OCI-LY1 (cell line): ENCODE measurements around the gene CHN2.

Source experiments
- H2AFZ ChIP-seq: fragments of 200-600 bp; sonication (generic), shearing (Covaris generic); 2 replicates; pipeline ENCODE4 v1.6.0; 2014; ENCODE audit warnings: antibody characterized with exemption, mild to moderate bottlenecking, low read length
- H3F3A ChIP-seq: fragments of 200-600 bp; sonication (generic), shearing (Covaris generic); 2 replicates; pipeline ENCODE4 v1.6.0; 2014; ENCODE audit warnings: mild to moderate bottlenecking, antibody characterized with exemption, low read length, moderate library complexity; ENCODE audit not compliant: insufficient read depth
- H3K27ac ChIP-seq: fragments of 200-600 bp; sonication (generic); 2 replicates; pipeline ENCODE4 v1.5.1; 2014; ENCODE audit warnings: low read length, mixed run types, mild to moderate bottlenecking, low read depth; ENCODE audit not compliant: poor library complexity, severe bottlenecking
- H3K27me3 ChIP-seq: fragments of 200-600 bp; sonication (generic); 2 replicates; pipeline ENCODE4 v1.6.0; 2014; ENCODE audit warnings: antibody characterized with exemption, mild to moderate bottlenecking, low read length, moderate library complexity; ENCODE audit not compliant: insufficient read depth
- H3K36me3 ChIP-seq: fragments of 200-600 bp; sonication (generic); 2 replicates; pipeline ENCODE4 v1.6.1; 2014; ENCODE audit warnings: mild to moderate bottlenecking, antibody characterized with exemption, low read length, moderate library complexity, mixed read lengths; ENCODE audit not compliant: insufficient read depth
- H3K4me1 ChIP-seq: fragments of 200-600 bp; sonication (generic); 2 replicates; pipeline ENCODE4 v1.5.1; 2014; ENCODE audit warnings: mild to moderate bottlenecking, low read length, moderate library complexity; ENCODE audit not compliant: insufficient read depth, severe bottlenecking
- H3K4me2 ChIP-seq: fragments of 200-600 bp; sonication (generic), shearing (Covaris generic); 2 replicates; pipeline ENCODE4 v1.6.1; 2014; ENCODE audit warnings: low read length
- H3K4me3 ChIP-seq: fragments of 200-600 bp; sonication (generic); 2 replicates; pipeline ENCODE4 v1.5.1; 2014; ENCODE audit warnings: low read length, low read depth, mild to moderate bottlenecking, mixed read lengths; ENCODE audit not compliant: poor library complexity, severe bottlenecking
- H3K79me2 ChIP-seq: fragments of 200-600 bp; shearing (Covaris generic); 2 replicates; pipeline ENCODE4 v1.6.1; 2016; ENCODE audit warnings: mixed run types, low read length, mixed read lengths; ENCODE audit not compliant: insufficient read depth
- H3K9ac ChIP-seq: fragments of 200-600 bp; sonication (generic), shearing (Covaris generic); 2 replicates; pipeline ENCODE4 v1.6.1; 2014; ENCODE audit warnings: mild to moderate bottlenecking, low read length, mixed read lengths
- H3K9me2 ChIP-seq: fragments of 200-600 bp; sonication (generic), shearing (Covaris generic); 2 replicates; pipeline ENCODE4 v1.6.1; 2014; ENCODE audit warnings: low read depth, mild to moderate bottlenecking, low read length, mixed read lengths
- H3K9me3 ChIP-seq: fragments of 200-600 bp; shearing (Covaris generic); 2 replicates; pipeline ENCODE4 v1.6.1; 2014; ENCODE audit warnings: low read length, mixed read lengths
- H4K20me1 ChIP-seq: fragments of 200-600 bp; sonication (generic), shearing (Covaris generic); 2 replicates; pipeline ENCODE4 v1.6.0; 2016; ENCODE audit warnings: mild to moderate bottlenecking, low read length; ENCODE audit not compliant: insufficient read depth
- CTCF ChIP-seq: fragments of 200-600 bp; sonication (generic), shearing (Covaris generic); IDR thresholded peaks from 2 replicates; pipeline ENCODE4 v1.5.1; 2017; ENCODE audit warnings: mild to moderate bottlenecking, antibody characterized with exemption, low read length, moderate library complexity, mixed read lengths
- EZH2 ChIP-seq: fragments of 200-600 bp; sonication (generic), shearing (Covaris generic); IDR thresholded peaks from 2 replicates; pipeline ENCODE4 v1.8.0; 2017; ENCODE audit warnings: borderline replicate concordance, mixed run types, mild to moderate bottlenecking, antibody characterized with exemption, low read length, moderate library complexity, mixed read lengths

CHN2 gene

GRCh38 chr7:29249383-29249750 lies 54.8 kb downstream of the CHN2 start:
- H3F3A ChIP-seq, result no peaks in the 10 kb centered on the region
- H4K20me1 ChIP-seq, result no peaks in the 10 kb centered on the region
- no peak overlapping the region for H3K4me3 ChIP-seq
- H3K27ac ChIP-seq, result no peak overlapping the region
- no peak overlapping the region for H3K4me2 ChIP-seq
- H3K36me3 ChIP-seq, result no peaks in the 10 kb centered on the region
- H3K27me3 ChIP-seq, result no peaks in the 10 kb centered on the region
- no peaks in the 10 kb centered on the region for H3K79me2 ChIP-seq
- no peaks in the 10 kb centered on the region for H3K4me1 ChIP-seq
- no peak overlapping the region for H2AFZ ChIP-seq
- TF ChIP-seq EZH2, result no peak
- TF ChIP-seq CTCF, result no peak
- H3K9ac ChIP-seq, result no peak overlapping the region
- no peaks in the 10 kb centered on the region for H3K9me2 ChIP-seq
- H3K9me3 ChIP-seq, result no peaks in the 10 kb centered on the region

DNA sequence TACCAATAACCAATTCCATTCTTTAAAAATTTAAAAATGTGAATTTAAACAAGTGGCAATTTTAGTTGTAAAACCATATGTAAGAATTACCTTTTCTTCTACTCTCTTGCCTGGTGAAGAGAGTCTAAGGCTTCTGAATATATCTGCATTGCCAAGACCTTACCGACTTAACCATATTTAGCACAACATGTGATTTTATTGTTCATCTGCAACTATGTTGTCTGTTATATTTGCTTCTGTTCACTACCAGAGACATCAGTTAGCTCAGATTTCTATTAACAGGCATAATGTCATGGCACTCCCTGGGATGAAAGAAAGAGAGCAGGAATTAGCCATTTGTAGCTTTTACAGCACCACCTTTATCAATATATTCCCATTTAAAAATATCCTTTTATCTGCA lies 55.3 kb downstream of the CHN2 start:
- H4K20me1 ChIP-seq, result no peaks in the 10 kb centered on the region
- no peak overlapping the region for H3K4me2 ChIP-seq
- TF ChIP-seq CTCF (no peak), EZH2 (no peak)
- H3K36me3 ChIP-seq, result no peaks in the 10 kb centered on the region
- H3F3A ChIP-seq, result no peaks in the 10 kb centered on the region
- no peaks in the 10 kb centered on the region for H3K9me3 ChIP-seq
- no peaks in the 10 kb centered on the region for H3K4me1 ChIP-seq
- no peak overlapping the region for H2AFZ ChIP-seq
- H3K4me3 ChIP-seq, result no peak overlapping the region
- no peak overlapping the region for H3K9ac ChIP-seq
- H3K79me2 ChIP-seq, result no peaks in the 10 kb centered on the region
- no peaks in the 10 kb centered on the region for H3K9me2 ChIP-seq
- H3K27me3 ChIP-seq, result no peaks in the 10 kb centered on the region
- H3K27ac ChIP-seq, result no peak overlapping the region

GRCh38 chr7:29253225-29253624 lies 58.6 kb downstream of the CHN2 start:
- Histone ChIP-seq H3K9me3 (no peaks in the 10 kb centered on the region), H3K4me1 (no peaks in the 10 kb centered on the region), H3K27ac (no peak overlapping the region), H3K36me3 (no peaks in the 10 kb centered on the region), H4K20me1 (no peaks in the 10 kb centered on the region), H3K27me3 (no peaks in the 10 kb centered on the region), H3F3A (no peaks in the 10 kb centered on the region), H3K79me2 (no peaks in the 10 kb centered on the region), H2AFZ (no peak overlapping the region), H3K4me2 (no peak overlapping the region), H3K9ac (no peak overlapping the region), H3K9me2 (no peaks in the 10 kb centered on the region), H3K4me3 (no peak overlapping the region)
- TF ChIP-seq CTCF (no peak), EZH2 (no peak)
